Right renal pelvis (tissue), 4 donors: ENCODE results near the gene SLC25A46. TPM values are rescaled to one million over a fixed set of nuclear protein-coding genes. Genes with fewer than 3 reads are reported as not detected.
"Not testable (repeated sequence)": the region's sequence is repeated elsewhere in the genome, so short reads cannot be mapped to it uniquely, and the experiment has no call there.

Experiments
- DNase-seq, 4 donors: peaks; one replicate each; pipeline ENCODE4 v3.0.0-alpha.2; 2013; ENCODE audit warnings: low read depth in 4 of 4, low spot score in 3 of 4, missing footprints in 1 of 4
- polyA plus RNA-seq, 4 donors: library from polyadenylated mRNA; unstranded; fragments of 120-200 nt; gene quantifications; one replicate each; pipeline ENCODE4 v1.2.1, GENCODE V29; 2013; ENCODE audit not compliant: insufficient read length in 4 of 4

SLC25A46 gene
- polyA plus RNA-seq, 4 donors = 46.7 to 60.2 (median 55.8) TPM

DNA sequence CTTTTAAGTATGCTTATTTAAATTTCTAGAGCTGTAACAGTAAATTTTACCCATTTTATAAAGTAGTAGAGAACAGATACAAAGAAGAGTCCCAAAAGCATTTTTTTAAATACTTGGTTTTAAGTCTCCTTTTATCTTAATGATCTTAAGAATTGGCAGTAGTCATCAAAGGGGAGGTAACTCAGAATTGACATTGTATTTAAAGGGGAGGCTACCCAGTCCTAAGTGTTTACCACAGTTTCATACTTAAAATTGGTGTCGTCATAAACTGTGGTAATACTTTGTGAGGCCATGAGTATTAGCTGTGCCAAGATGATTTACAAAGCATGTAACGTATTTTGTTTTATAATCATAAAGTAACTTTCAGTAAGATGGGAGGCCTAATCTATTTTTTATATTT is 14.8 kb downstream of the SLC25A46 start:
- no peak for DNase-seq

DNA sequence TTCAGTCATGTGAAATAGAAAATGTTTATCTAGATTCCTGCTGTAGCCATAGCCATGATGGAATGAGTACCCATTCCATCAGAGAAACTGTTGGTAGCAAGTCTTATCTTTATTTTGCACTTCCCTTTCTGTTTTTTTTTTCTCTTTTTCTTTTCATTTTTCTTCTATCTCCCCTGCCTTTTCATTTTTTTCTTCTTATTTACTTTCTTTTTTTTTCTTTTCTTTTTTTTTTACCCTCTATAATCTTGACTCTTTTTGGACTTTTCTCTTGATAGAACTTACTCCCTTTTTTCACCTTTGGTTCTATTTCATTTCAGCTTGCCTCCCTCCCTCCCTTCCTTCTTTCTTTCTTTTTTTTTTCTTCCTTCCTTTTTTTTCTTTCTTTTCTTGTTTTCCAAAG is 15.4 kb downstream of the SLC25A46 start:
- no peak for DNase-seq

DNA sequence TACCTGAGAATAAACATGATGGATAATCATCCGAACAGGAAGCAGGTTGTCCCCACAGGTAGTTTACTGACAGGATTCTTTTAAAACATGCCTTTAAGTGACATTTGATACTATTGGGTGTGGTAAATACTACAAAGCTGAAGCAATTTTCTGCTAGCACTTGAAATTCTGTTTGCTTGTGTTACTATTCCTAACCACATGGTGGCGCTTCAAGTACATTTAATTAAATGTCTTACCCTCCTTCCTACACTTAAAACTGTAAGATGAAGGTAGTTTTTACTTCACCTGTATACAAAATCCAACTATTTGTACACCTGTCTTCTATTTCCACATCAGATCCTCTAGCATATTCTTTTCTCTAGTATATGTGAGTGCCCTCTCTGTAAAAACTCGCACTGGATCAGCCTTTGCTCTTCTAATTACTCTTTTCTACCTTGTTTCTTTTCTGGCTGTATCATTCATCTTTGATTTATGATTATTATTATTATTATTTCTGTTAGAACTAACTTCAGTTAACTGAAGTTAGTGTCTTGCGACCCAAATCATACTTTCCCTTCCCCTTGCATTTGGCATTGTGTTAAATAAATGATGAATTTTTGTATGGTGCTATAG is 18.4 kb downstream of the SLC25A46 start:
- peak in 2 of 4 donors; percentile 16 to 20 for DNase-seq

DNA sequence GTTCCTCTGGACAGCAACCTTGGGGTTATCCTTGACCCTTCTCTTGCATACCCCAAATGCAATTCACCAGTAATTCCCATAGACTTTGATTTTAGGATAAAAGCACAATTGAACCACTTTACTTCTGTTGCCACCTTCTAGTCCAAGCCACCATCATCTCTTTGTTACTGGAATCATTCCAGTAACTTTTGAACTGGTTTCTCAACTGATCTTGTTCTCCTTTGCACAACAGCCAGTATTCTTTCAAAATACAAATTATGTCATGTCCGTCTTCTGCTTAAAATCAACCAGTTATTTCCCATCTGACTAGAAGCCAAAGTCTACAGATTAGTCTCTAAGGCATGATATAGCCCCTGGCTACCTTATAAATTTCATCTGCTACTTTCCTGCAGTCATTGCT is 21.4 kb downstream of the SLC25A46 start:
- DNase-seq = no peak

DNA sequence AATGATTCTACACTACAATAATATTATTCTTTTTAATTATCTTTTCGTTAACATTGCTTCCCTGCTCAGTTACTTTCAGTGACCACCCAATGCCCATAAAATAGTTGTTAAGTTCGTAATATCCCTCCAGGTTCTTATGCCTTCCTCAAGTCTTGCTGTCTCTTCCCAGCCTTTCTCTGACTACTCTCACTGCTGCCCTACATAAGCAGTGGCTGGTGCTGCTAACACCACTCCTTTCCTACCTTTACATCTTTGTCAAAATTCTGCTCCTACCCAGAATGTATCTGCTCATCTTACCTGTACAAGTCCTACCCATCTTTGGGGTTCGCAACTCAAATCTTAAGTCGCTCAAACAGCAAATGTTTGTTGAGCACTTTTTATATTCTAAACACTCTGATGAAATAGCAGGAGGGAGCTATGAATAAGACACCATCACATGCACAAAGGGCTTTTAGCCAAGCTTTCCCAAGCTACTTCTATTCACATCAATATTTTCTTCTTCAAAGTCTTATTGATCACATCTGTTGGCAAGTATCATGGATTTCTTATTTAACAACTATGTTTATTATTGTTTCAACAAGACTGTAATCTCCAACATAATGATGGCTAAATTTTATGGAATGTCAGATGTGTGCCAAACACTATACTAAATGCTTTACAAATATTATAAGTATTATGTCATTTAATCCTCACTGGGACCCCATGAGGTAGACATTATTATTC is 29.5 kb downstream of the SLC25A46 start:
- DNase-seq = no peak

DNA sequence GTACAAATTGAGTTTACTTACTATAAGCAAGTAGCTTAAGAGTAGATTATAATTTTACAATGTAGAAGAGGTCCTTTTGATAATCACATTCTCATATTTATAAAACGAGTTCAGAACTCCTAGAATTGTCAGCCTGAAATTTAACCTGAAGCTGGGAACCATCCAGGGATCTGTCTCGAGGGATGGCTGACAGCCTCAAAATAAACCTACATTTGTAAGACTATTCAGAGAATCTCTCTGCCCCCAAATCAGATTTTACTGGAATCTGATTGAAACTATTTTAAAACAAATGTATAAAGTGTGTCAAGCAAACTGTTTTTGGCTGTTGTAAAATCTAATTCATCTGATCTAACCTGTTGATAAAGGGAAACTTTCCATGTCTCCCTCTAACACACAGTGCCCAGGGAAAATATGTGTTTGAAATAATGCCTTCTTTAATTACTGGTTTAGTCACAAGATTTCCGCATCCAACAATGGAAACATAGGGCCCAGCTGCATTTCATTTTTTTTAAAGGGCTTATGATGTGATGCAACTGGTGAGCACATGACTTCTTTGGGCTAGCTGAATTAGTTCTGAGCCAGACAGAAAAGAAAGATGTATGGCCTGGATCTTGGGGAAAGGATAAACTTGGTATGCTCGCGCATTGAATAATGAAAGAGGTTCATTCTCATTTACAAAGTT is 30.3 kb downstream of the SLC25A46 start:
- no peak for DNase-seq

DNA sequence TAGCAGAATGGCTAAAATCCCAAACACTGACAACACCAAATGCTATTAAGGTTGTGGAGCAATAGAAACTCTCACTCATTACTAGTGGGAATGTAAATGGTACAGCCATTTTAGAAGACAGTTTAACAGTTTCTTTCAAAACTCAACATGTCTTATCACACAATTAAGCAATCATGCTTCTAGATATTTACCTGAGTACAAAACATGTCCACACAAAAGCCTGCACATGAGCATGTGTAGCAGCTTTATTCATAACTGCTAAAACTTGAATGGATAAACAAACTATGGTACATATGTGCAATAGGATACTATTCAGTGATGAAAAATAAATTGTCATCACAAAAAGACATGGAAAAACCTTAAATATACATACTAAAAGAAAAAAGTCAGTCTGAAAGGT is 31.5 kb downstream of the SLC25A46 start:
- DNase-seq = no peak

DNA sequence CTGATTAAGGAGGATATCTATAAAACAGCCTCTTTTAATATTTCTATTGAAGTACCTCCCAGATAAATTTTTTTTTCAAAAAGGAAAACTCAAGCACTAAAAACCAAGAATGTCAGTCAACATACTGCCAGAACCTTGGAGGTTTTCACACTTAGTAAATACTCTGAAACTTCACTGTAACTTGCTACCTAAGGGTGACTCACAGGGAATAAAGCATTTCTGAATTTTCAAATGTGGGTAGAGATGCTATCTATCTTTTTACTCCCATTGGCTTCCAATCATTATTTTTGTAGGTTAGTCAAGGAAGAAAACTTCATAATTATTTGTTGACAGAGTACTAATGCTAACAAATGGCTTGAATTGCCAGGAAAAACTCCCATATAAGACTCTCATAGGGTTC is 46.1 kb downstream of the SLC25A46 start:
- DNase-seq = no peak

DNA sequence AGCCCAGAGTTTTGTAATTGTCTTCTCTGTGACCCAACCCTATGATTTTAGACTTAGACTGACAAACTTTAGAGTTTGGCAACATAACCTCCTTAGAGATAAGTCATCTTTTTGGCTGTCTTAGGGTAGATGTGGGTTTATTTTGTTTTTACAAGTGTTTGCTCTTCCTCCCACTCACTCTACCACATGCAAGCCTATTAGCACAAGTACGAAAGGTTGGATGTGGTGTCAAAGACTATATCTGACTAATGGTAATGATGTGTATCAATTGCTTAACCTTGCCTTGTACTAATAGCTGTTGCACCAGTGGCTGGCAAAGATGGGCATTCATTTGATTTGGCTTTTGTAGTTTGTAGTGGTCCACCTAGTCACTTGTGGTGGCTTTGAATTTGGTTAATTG is 46.5 kb downstream of the SLC25A46 start:
- no peak for DNase-seq

DNA sequence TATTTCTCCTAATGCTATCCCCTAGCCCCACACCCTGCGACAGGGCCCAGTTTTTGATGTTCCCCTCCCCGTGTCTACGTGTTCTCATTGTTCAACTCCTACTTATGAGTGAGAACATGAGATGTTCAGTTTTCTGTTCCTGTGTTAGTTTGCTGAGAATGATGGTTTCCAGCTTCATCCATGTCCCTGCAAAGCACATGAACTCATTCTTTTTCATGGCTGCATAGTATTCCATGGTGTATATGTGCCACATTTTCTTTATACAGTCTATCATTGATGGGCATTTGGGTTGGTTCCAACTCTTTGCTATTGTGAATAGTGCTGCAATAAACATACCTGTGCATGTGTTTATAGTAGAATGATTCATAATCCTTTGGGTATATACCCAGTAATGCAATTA is 49.2 kb downstream of the SLC25A46 start:
- DNase-seq = not testable (repeated sequence)

DNA sequence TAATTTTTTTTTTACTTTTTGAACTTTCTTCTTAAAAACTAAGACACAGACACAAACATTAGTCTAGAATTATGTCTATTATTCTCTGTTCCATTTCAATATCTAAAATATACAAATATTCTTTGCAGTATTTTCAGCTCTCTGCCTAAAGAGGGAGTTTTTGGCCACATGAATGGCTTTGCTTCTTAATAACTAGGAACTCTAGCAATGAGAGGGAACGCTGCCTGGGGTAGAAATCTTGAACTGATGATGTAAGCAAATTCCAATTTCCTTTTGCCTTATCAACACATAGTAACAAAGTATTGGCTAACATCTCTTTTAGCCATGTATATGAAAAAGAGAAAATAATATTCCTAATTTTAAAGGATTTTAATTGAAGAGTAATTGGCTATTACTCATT is 51.9 kb downstream of the SLC25A46 start:
- DNase-seq = no peak

DNA sequence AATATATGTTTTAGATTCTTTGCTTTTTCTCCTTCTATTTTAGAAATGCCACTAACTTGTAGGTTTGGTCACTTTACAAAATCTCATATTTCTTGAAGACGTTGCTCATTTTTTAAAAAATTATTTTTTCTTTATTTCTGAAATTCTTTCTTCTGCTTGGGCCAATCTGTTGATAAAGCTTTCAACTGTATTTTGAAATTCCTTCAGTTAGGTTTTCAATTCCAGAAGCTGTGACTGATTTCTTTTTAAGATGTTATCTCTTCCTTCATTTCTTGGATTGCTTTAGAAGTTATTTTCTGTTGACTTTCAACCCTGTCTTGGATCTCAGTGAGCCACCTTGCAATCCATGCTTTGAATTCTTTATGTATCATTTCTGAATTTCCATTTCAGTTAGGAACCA is 64.2 kb downstream of the SLC25A46 start:
- DNase-seq = no peak

DNA sequence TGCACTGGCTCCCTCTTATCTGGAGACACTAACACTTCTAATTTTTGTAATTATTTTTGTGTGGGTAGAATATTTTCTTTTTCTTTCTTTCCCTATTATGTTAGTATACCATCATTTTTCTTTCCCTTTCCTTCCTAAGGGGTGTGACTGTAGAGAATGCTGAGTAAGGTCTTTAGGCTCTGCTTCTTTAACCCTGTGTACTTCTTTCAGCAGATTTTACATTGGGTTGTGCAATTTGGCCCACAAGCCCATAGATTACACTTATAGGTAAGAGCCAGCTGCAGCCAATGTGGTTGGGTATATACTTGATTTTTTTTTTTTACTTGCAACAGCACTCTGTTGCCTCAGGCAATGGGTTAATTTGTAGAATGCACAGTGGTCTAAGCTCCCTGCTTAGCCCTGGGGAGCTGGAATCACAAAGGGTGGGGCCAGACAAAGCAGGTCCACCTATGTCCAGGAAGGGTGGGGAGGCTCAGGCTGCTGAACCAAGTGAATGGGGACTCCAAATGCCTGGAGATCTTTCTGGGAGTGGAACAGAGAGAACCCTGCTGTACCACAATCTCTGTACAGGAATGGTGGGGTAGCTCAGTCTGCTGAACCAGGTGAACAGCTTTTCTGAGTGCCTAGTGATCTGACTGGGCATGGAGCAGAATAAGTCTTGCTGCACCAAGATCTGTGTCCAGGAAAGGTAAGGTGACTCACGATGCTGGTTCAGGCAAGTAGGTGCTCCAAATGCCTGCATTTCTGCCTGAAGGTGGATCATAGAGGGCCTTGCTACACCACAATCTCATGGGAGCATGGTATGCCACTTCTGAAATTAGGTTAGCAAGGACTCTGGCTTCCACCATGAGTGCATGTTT is 64.9 kb downstream of the SLC25A46 start:
- no peak for DNase-seq

DNA sequence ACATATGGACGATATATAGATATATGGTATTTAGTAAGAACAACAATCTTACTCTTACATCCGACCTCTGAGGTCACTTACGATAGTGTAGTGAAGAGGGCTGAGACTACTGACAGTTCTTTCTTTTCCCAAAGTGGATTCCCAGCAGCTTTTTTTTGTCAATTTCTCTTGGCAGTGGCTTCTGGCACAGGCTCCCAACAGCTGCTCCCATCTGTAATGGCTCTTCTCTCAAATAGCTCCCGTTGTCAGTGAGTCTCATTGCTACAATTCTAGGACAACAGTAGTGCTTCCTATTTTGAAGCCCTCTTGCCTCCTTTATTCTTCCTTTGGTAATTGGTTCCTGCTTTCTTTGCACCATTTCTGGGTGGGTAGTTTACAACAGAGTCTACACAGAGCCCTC is 68.4 kb downstream of the SLC25A46 start:
- DNase-seq = peak; percentile 15 to 29 (median 20)

DNA sequence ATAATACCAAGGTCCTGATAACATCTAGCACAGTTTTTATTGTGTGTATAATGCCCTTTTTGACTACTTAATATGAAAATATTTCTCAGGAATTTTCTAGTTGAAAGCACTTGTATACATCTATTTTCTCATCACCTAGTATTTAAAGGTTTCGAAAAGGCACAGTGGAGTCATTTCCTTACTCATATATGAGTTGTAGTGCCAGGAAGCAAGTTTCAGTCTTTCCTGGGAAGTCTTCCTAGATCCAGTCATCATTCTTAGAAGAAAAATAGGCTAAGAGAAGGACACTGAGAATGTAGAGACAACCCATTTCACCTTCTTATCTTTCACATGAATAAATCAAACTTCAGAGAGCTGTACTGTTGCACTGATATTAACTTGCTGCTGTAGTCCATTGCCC is 70.2 kb downstream of the SLC25A46 start:
- DNase-seq = no peak

Other genes with a start within 250 kb of the SLC25A46 start
- 1 to 10 TPM; 5.8 to 9.3 (median 7.9) TPM for gene TMEM232, start 12.3 kb upstream of the SLC25A46 start, polyA plus RNA-seq